Measurements from ENCODE around the gene FOLR1. TPM values are rescaled to one million over a fixed set of nuclear protein-coding genes. Genes with fewer than 3 reads are reported as not detected.

Gene FOLR1
- total RNA-seq, 1 experiment from 2014 or later, result 0.40 TPM

GRCh38 chr11:72244361-72245262, 52.7 kb downstream of the FOLR1 start:
- BruUV-seq (replicated peaks), result no TSS peak
- H3K9me3 Mint-ChIP-seq (ENCODE audit: unreplicated experiment), result no peaks in the 10 kb centered on the region
- POLR2A ChIA-PET, result no interaction called here
- no peak overlapping the region for H3K27ac Mint-ChIP-seq (ENCODE audit: low read depth, unreplicated experiment)
- no peaks in the 10 kb centered on the region for H3K36me3 Mint-ChIP-seq (ENCODE audit: insufficient read depth, unreplicated experiment)
- TF ChIP-seq CTCF (IDR thresholded peaks at IDR 0.05; ENCODE audit: unreplicated experiment), result no peak
- no peaks in the 10 kb centered on the region for H3K27me3 Mint-ChIP-seq (ENCODE audit: insufficient read depth, unreplicated experiment)
- CTCF ChIA-PET, result no interaction called here
- intact Hi-C loops (cut with micrococcal nuclease), result loop anchor here (5.0 kb wide), 1 partner anchor 168 kb away; no protein-coding TSS in a partner anchor
- no peaks in the 10 kb centered on the region for H3K4me1 Mint-ChIP-seq (ENCODE audit: insufficient read depth, unreplicated experiment)
- DNase-seq (ENCODE audit: unreplicated experiment), result no peak
- no peak overlapping the region for H3K4me3 Mint-ChIP-seq (ENCODE audit: unreplicated experiment)

GRCh38 chr11:72245263-72245816, 53.4 kb downstream of the FOLR1 start:
- DNase-seq (ENCODE audit: unreplicated experiment), result no peak
- no peak overlapping the region for H3K27ac Mint-ChIP-seq (ENCODE audit: low read depth, unreplicated experiment)
- no peaks in the 10 kb centered on the region for H3K36me3 Mint-ChIP-seq (ENCODE audit: insufficient read depth, unreplicated experiment)
- no peaks in the 10 kb centered on the region for H3K27me3 Mint-ChIP-seq (ENCODE audit: insufficient read depth, unreplicated experiment)
- CTCF ChIA-PET, result interaction anchor here (0.7 kb wide), 1 partner anchor 202 kb away, joined by 3 read pairs; no protein-coding TSS in a partner anchor
- POLR2A ChIA-PET, result interaction anchor here (1.2 kb wide), 1 partner anchor 20 kb away, joined by 3 read pairs; the partner anchor contains the start of gene INPPL1
- no peak for TF ChIP-seq CTCF (IDR thresholded peaks at IDR 0.05; ENCODE audit: unreplicated experiment)
- intact Hi-C loops (cut with micrococcal nuclease), result loop anchor here (5.0 kb wide), 1 partner anchor 167 kb away; no protein-coding TSS in a partner anchor
- H3K9me3 Mint-ChIP-seq (ENCODE audit: unreplicated experiment), result no peaks in the 10 kb centered on the region
- no peak overlapping the region for H3K4me3 Mint-ChIP-seq (ENCODE audit: unreplicated experiment)
- no TSS peak for BruUV-seq (replicated peaks)
- H3K4me1 Mint-ChIP-seq (ENCODE audit: insufficient read depth, unreplicated experiment), result no peaks in the 10 kb centered on the region

Other genes with a start within 250 kb of the FOLR1 start
- 5.1 and 8.2 TPM in 2 replicates for gene IL18BP, start 193.2 kb upstream of the FOLR1 start, total RNA-seq (2022)
- gene NUMA1, start 111.6 kb upstream of the FOLR1 start, total RNA-seq (2022), result 109 and 113 TPM in 2 replicates
- 9.3 and 9.5 TPM in 2 replicates for gene LRRC51, start 111.3 kb upstream of the FOLR1 start, total RNA-seq (2022)
- 76.9 and 82.4 TPM in 2 replicates for gene LAMTOR1, start 88.8 kb upstream of the FOLR1 start, total RNA-seq (2022)
- not detected in 2 replicates for gene TOMT, start 86.2 kb upstream of the FOLR1 start, total RNA-seq (2022)
- gene ANAPC15, start 79.4 kb upstream of the FOLR1 start, total RNA-seq (2022), result 52.2 and 63.6 TPM in 2 replicates
- gene FOLR3, start 56.4 kb upstream of the FOLR1 start, total RNA-seq (2022), result 2.0 and 2.6 TPM in 2 replicates
- not detected in 2 replicates for gene FOLR2, start 24.7 kb downstream of the FOLR1 start, total RNA-seq (2022)
- 90.2 and 104 TPM in 2 replicates for gene INPPL1, start 32.6 kb downstream of the FOLR1 start, total RNA-seq (2022)
- gene PHOX2A, start 52.0 kb downstream of the FOLR1 start, total RNA-seq (2022), result not detected in 2 replicates
- 42.2 and 44.4 TPM in 2 replicates for gene CLPB, start 242.4 kb downstream of the FOLR1 start, total RNA-seq (2022)

All from MCF 10A (cell line).